Neural crest cell (in vitro differentiated cells): ENCODE measurements around the gene CHPF. TPM values are rescaled to one million over a fixed set of nuclear protein-coding genes. Genes with fewer than 3 reads are reported as not detected.

Experiments used
- DNase-seq: peaks from one replicate; pipeline ENCODE4 v3.0.0; 2021; ENCODE audit warnings: low read depth, mixed read lengths, low spot score
- H3K27ac Mint-ChIP-seq: one replicate; pipeline ENCODE4 v1.8.0; 2021; ENCODE audit warnings: mild to moderate bottlenecking, mixed read lengths; ENCODE audit not compliant: unreplicated experiment
- H3K27me3 Mint-ChIP-seq: 2 replicates; pipeline ENCODE4 v1.8.0; 2021; ENCODE audit warnings: low read depth, mild to moderate bottlenecking, mixed read lengths
- H3K36me3 Mint-ChIP-seq: 2 replicates; pipeline ENCODE4 v1.8.0; 2021; ENCODE audit warnings: low read depth, mild to moderate bottlenecking, mixed read lengths
- H3K4me1 Mint-ChIP-seq: 2 replicates; pipeline ENCODE4 v1.8.0; 2021; ENCODE audit warnings: mixed read lengths
- H3K4me3 Mint-ChIP-seq: one replicate; pipeline ENCODE4 v1.8.0; 2021; ENCODE audit warnings: mild to moderate bottlenecking, mixed read lengths
- H3K9me3 Mint-ChIP-seq: 2 replicates; pipeline ENCODE4 v1.8.0; 2021; ENCODE audit warnings: mixed read lengths
- total RNA-seq: library from RNA; stranded (reverse); gene quantifications from 2 replicates; pipeline ENCODE4 v1.2.1, GENCODE V29; 2021
- TF ChIP-seq, protein P1 (sequence below): fragments of 200-600 bp; sonication (generic); conservative IDR thresholded peaks from 2 replicates; pipeline ENCODE4 v1.5.0; 2021; ENCODE audit warnings: antibody characterized with exemption, mild to moderate bottlenecking

The CHPF gene
- total RNA-seq, 1 donor from 2014 or later: 30.0 TPM

DNA sequence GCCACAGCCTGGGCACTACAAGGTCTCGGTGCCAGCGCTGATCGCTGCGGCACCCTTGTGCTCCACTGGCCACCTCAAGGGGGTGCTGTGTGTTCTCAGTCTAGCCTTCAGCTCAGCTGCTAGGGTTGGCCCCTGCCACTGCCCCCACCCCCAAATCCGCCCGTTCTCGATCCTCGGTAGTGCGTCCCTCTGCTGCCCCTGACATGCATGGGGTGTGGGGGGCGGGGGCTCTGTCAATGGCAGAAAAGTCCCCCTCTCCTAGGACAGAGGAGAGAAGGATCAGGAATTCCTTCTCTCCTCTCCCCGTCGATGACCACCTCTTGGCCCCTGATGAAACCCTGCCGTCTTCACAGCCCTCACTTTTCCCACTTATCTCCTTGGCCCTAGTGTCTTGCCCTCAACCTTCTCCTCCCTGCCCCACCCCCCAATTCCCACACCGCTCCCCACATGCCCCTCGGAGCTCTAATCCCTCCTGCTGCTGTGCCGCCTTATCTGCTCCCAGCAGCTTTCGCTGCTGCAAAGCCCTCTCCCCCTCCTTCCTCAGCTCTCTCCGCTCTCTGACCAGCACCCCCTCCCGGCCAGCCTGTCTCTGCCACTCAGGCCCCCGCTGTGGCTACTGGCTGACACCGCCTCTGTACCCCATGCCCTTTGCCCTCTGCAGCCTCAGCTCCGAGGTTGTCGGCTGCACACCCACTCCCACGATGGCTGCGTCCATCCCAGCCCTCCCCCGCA, 33.7 kb downstream of the CHPF start:
- H3K9me3 Mint-ChIP-seq: no peaks in the 10 kb centered on the region
- peaks cover 45% of the 10 kb centered on the region for H3K4me1 Mint-ChIP-seq
- peaks cover 32% of the 10 kb centered on the region for H3K27me3 Mint-ChIP-seq
- no peaks in the 10 kb centered on the region for H3K36me3 Mint-ChIP-seq
- peak; percentile 67 for DNase-seq
- peak overlapping the region; percentile 81 for H3K27ac Mint-ChIP-seq
- peak overlapping the region; percentile 84 for H3K4me3 Mint-ChIP-seq
- TF ChIP-seq, protein P1, sequence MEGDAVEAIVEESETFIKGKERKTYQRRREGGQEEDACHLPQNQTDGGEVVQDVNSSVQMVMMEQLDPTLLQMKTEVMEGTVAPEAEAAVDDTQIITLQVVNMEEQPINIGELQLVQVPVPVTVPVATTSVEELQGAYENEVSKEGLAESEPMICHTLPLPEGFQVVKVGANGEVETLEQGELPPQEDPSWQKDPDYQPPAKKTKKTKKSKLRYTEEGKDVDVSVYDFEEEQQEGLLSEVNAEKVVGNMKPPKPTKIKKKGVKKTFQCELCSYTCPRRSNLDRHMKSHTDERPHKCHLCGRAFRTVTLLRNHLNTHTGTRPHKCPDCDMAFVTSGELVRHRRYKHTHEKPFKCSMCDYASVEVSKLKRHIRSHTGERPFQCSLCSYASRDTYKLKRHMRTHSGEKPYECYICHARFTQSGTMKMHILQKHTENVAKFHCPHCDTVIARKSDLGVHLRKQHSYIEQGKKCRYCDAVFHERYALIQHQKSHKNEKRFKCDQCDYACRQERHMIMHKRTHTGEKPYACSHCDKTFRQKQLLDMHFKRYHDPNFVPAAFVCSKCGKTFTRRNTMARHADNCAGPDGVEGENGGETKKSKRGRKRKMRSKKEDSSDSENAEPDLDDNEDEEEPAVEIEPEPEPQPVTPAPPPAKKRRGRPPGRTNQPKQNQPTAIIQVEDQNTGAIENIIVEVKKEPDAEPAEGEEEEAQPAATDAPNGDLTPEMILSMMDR: peak; percentile 70

DNA sequence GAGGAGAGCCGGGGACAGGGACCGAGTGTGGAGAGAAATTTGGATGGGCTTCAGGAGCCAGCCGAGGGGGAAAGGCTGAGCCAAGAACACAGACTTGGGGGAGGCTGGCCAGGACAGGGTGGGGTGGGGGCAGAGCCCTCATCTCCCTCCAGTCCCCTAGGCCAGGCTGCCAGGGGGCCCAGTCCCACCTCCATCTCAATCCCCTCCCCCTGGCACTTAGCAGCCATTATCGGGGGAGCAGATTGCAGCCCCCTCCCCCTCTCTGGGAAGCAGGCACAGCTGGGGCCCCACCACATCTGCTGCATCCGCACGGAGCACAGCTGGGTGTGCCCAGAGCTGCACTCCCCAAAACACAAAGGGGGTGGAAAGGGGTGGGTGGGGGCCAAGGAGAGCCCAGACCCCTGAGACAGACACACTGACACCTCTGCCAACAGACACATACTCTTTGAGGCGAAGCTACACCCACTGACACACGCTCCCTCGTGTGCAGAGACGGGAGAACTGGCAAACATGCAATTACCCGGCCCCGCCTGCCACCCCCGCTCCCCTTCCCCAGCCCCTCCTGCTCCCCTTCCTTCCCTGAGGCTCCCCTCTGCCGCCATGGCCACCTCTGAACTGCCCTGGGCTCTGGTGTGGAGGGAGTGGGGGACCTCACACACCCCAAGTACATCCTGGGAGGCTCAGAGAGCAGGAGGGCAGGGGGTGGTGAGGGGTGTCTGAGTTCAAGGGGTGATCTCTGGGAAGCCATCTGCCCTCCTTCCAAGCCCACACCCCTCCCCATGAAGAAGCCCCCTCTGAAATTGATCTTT, 34.4 kb downstream of the CHPF start:
- peak overlapping the region; percentile 84 for H3K4me3 Mint-ChIP-seq
- no peak for DNase-seq
- H3K27ac Mint-ChIP-seq: no peak overlapping the region
- no peaks in the 10 kb centered on the region for H3K9me3 Mint-ChIP-seq
- no peaks in the 10 kb centered on the region for H3K36me3 Mint-ChIP-seq
- peaks cover 41% of the 10 kb centered on the region for H3K4me1 Mint-ChIP-seq
- H3K27me3 Mint-ChIP-seq: peaks cover 30% of the 10 kb centered on the region
- TF ChIP-seq, protein P1: no peak

DNA sequence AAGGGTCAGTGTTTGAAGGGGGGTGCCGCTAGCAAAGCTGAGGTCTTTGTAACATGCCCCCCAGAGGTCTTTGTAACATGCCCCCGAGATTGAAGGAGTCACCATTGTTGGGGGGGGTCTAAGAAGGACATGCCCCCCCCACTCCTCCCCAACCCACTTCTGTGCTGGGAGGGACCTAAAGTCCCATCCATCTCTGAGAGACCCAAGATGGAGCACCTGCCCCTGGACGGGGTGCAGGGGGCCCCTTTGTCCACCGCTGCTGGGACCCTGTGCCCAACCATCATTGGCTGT, 35.2 kb downstream of the CHPF start:
- Mint-ChIP-seq H3K4me1 (peaks cover 34% of the 10 kb centered on the region), H3K4me3 (no peak overlapping the region), H3K27ac (no peak overlapping the region), H3K27me3 (peaks cover 23% of the 10 kb centered on the region), H3K9me3 (no peaks in the 10 kb centered on the region), H3K36me3 (no peaks in the 10 kb centered on the region)
- DNase-seq: no peak
- TF ChIP-seq, protein P1: no peak

DNA sequence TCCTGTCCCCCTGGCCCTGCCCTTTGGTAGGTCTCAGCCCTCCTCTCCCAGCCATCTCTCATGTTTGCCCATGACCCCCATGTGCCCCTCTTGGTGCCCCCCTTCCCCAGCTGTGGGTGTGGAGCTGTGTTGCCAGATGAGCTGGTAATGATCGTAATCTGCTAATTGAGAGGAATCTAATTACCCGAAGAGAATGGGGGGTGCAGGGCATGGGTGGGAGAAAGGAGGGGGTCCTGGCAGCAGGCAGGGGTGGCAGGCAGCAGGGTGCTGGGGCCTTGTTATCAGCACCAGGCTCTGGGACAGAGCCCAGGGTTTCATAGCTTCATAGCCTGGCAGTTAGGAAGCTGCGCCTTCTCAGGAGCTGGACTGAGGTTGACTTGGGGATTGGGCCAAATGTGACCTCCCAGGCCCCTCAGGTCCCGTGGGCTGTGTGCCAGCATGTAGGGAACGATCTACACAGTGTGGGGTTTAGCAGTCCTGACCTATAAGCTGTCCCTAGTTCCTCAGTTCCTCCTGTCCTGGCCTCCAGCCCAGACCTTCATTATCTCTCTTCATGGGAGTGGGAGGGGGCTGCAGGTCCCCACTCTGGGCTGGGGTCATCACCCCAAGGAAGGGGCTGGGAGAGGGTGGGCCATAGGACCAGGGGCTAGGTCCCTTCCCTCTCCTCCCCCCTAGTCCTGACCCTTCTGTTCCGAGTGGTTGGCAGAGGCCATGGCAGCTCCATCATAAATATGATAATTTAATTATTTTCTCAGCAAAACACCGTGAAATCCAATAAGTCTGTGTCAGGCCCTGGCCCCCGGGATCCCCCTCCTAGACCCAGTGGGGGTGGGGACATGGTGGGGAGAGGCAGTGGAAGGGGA, 35.8 kb downstream of the CHPF start:
- Mint-ChIP-seq H3K4me3 (no peak overlapping the region), H3K9me3 (no peaks in the 10 kb centered on the region), H3K4me1 (peaks cover 29% of the 10 kb centered on the region), H3K27me3 (peaks cover 17% of the 10 kb centered on the region), H3K36me3 (no peaks in the 10 kb centered on the region), H3K27ac (no peak overlapping the region)
- TF ChIP-seq, protein P1: no peak
- no peak for DNase-seq

DNA sequence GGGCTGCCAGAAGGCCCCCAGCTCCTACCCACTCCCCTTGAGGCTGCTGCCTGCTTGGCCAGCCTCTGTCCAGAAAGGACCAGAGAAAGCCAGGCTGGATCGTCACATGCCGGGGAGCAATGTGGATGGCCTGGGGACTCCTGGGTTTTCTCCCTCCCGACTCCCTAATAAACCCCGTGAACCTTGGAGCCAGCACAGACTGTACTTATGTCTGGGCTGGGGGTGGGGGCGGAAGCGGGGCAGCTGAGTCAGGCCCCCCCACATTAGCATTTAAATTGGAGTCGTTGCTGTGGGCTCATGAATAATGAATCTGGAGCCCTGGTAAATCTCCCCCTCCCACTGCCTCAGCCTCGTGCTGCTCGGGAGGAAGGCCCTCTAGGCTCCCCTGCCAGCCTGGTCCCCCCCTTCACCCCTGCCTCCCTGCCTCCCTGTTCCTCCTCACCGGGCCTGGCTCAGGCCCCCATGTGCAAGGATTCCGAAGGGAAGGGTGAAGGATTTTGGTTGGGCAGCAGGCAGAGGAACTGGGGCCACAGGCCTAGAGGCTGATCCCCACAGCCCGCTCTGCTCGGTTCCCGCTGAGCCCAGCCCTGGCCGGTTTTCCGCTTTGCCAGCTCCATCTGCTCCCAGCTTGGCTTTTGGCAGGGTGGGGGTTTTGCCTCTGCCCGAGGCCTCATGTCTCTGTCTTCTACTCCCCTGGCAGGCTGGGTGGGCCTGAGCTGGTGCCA, 36.6 kb downstream of the CHPF start:
- H3K27ac Mint-ChIP-seq: peak overlapping the region; percentile 40
- peaks cover 12% of the 10 kb centered on the region for H3K27me3 Mint-ChIP-seq
- no peaks in the 10 kb centered on the region for H3K9me3 Mint-ChIP-seq
- H3K4me1 Mint-ChIP-seq: peaks cover 23% of the 10 kb centered on the region
- no peak for DNase-seq
- H3K4me3 Mint-ChIP-seq: no peak overlapping the region
- TF ChIP-seq, protein P1: no peak
- no peaks in the 10 kb centered on the region for H3K36me3 Mint-ChIP-seq
